Neuronal stem cell (in vitro differentiated cells): Measurements from ENCODE around the gene PRAMEF26.
"Not testable (repeated sequence)": the region's sequence is repeated elsewhere in the genome, so short reads cannot be mapped to it uniquely, and the experiment has no call there.

ENCODE experiments used
- DNase-seq: peaks from one replicate; pipeline ENCODE4 v3.0.0-alpha.2; 2013; ENCODE audit warnings: low spot score
- H2AFZ ChIP-seq: one replicate; pipeline ENCODE4 v1.6.1; 2013; ENCODE audit warnings: mild to moderate bottlenecking, low read length, inconsistent platforms
- H2AK5ac ChIP-seq: 2 replicates; pipeline ENCODE4 v1.6.1; 2013; ENCODE audit warnings: low read depth, mild to moderate bottlenecking, inconsistent platforms, low read length, moderate library complexity, mixed read lengths
- H2BK120ac ChIP-seq: 2 replicates; pipeline ENCODE4 v1.6.1; 2013; ENCODE audit warnings: low read depth, mild to moderate bottlenecking, inconsistent platforms, low read length, moderate library complexity, mixed read lengths
- H2BK12ac ChIP-seq: one replicate; pipeline ENCODE4 v1.6.1; 2013; ENCODE audit warnings: low read length, inconsistent platforms
- H2BK15ac ChIP-seq: 2 replicates; pipeline ENCODE4 v1.6.1; 2013; ENCODE audit warnings: mild to moderate bottlenecking, low read length, inconsistent platforms, mixed read lengths
- H2BK5ac ChIP-seq: one replicate; pipeline ENCODE4 v1.6.1; 2013; ENCODE audit warnings: inconsistent platforms, mild to moderate bottlenecking, low read length, moderate library complexity
- H3K14ac ChIP-seq: one replicate; pipeline ENCODE4 v1.6.1; 2013; ENCODE audit warnings: low read length, inconsistent platforms
- H3K18ac ChIP-seq: 2 replicates; pipeline ENCODE4 v1.6.1; 2013; ENCODE audit warnings: low read length, inconsistent platforms
- H3K23ac ChIP-seq: 2 replicates; pipeline ENCODE4 v1.6.1; 2013; ENCODE audit warnings: low read depth, mild to moderate bottlenecking, mixed read lengths, low read length, inconsistent platforms; ENCODE audit not compliant: poor library complexity
- H3K27ac ChIP-seq: replicated peaks from 3 replicates; pipeline ENCODE4 v1.5.1; 2013; ENCODE audit warnings: low read length, inconsistent platforms
- H3K27me3 ChIP-seq, 3 experiments: 2 replicates each; pipeline ENCODE4 v1.6.1; 2013; ENCODE audit warnings: low read length in 3 of 3, mild to moderate bottlenecking in 2 of 3, inconsistent platforms in 1 of 3, low read depth in 1 of 3, mixed read lengths in 1 of 3, moderate library complexity in 1 of 3; ENCODE audit not compliant: control insufficient read depth in 3 of 3, insufficient read depth in 3 of 3
- H3K36me3 ChIP-seq, 2 donors: replicated peaks in 1 of 2; 2 replicates each; pipeline ENCODE4 v1.6.1; 2013; ENCODE audit warnings: low read length in 2 of 2; ENCODE audit not compliant: control insufficient read depth in 2 of 2, insufficient read depth in 2 of 2
- H3K4ac ChIP-seq: 2 replicates; pipeline ENCODE4 v1.6.1; 2013; ENCODE audit warnings: inconsistent platforms, mild to moderate bottlenecking, low read length, moderate library complexity
- H3K4me1 ChIP-seq, 2 donors: 1 replicate in 1 of 2; 2 replicates in 1 of 2; pipeline ENCODE4 v1.6.1; 2013; ENCODE audit warnings: low read length in 2 of 2, low read depth in 1 of 2; ENCODE audit not compliant: control insufficient read depth in 2 of 2, insufficient read depth in 1 of 2
- H3K4me2 ChIP-seq: one replicate; pipeline ENCODE4 v1.6.1; 2013; ENCODE audit warnings: mild to moderate bottlenecking, low read length, inconsistent platforms; ENCODE audit not compliant: insufficient read depth, poor library complexity, severe bottlenecking
- H3K4me3 ChIP-seq, 2 donors: 2 replicates each; pipeline ENCODE4 v1.5.1; 2013; ENCODE audit warnings: low read length in 2 of 2, mild to moderate bottlenecking in 2 of 2, inconsistent platforms in 1 of 2, moderate library complexity in 1 of 2
- H3K79me1 ChIP-seq: one replicate; pipeline ENCODE4 v1.6.1; 2013; ENCODE audit warnings: low read depth, mild to moderate bottlenecking, inconsistent platforms, low read length, moderate library complexity
- H3K9ac ChIP-seq: one replicate; pipeline ENCODE4 v1.6.1; 2013; ENCODE audit warnings: mild to moderate bottlenecking, low read depth, low read length, inconsistent platforms; ENCODE audit not compliant: poor library complexity
- H3K9me3 ChIP-seq, 2 donors: replicated peaks in 1 of 2; 2 replicates each; pipeline versions ENCODE3 to v1.6.1; 2013; ENCODE audit warnings: low read length in 2 of 2, mild to moderate bottlenecking in 2 of 2, inconsistent platforms in 1 of 2, low read depth in 1 of 2, mixed read lengths in 1 of 2, moderate library complexity in 1 of 2; ENCODE audit not compliant: control insufficient read depth in 2 of 2, insufficient read depth in 1 of 2
- H4K8ac ChIP-seq: one replicate; pipeline ENCODE4 v1.6.1; 2013; ENCODE audit warnings: low read depth, mild to moderate bottlenecking, inconsistent platforms, low read length, moderate library complexity
- H4K91ac ChIP-seq: one replicate; pipeline ENCODE4 v1.6.1; 2013; ENCODE audit warnings: low read length, low read depth, mild to moderate bottlenecking, inconsistent platforms; ENCODE audit not compliant: poor library complexity
- WGBS, 2 donors: extraction: QIAGEN DNeasy Blood & Tissue Kit; methylation state at CpG; one replicate each; pipeline ENCODE4 v1.1.7; 2013; ENCODE audit warnings: missing lambda C conversion rate in 2 of 2, mixed read lengths in 1 of 2; ENCODE audit not compliant: insufficient read length in 2 of 2, insufficient replicate concordance in 1 of 2; ENCODE audit errors: extremely low coverage in 2 of 2; 5-methylcytosine and 5-hydroxymethylcytosine counted together

PRAMEF26 gene

DNA sequence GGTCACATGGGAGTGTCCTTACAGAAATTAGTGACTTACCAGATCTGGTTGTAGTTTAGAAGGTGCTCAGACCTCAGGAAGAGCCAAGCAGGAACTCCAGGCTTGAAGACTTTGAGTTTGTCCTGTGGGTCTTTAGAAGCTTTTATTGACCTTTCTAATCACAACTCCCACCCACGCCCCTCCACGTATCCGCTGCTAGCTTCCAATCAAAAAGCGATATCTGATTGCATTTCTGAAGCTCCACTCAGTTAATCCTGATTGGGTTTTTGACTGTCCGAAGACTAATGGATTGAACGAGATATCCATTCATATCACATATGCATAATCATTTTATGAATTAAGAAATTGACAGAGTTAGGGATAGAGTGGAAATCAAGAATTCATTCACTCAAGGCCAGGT is 39.1 kb downstream of the PRAMEF26 start, which contains the start of gene HNRNPCL2:
TSS of gene HNRNPCL2 (minus strand) at position 101 of the 400 bp plus-strand sequence. CDS start 454 bp downstream, outside the sequence.
- H3K23ac ChIP-seq, H2BK15ac ChIP-seq, H3K4me1 ChIP-seq, H3K4ac ChIP-seq, H2BK5ac ChIP-seq, H3K14ac ChIP-seq, DNase-seq, H3K27me3 ChIP-seq, H4K91ac ChIP-seq, H3K4me2 ChIP-seq, H3K9me3 ChIP-seq, H3K79me1 ChIP-seq, H2BK12ac ChIP-seq, H4K8ac ChIP-seq, H2BK120ac ChIP-seq, H3K36me3 ChIP-seq, H3K18ac ChIP-seq, H2AFZ ChIP-seq, H3K9ac ChIP-seq, H3K27ac ChIP-seq, H2AK5ac ChIP-seq, H3K4me3 ChIP-seq: not testable (repeated sequence)
- WGBS, 2 donors: no CpG with 5 or more reads among the region's 6 CpGs
